MM.1S (cell line): Measurements from ENCODE around the gene ZCWPW1.

ENCODE experiments used
- DNase-seq: peaks from one replicate; pipeline ENCODE4 v3.0.0-alpha.2; 2015
- H2AFZ ChIP-seq: fragments of 300-600 bp; sonication (generic); 2 replicates; pipeline ENCODE4 v1.6.0; 2016; ENCODE audit warnings: antibody characterized with exemption, low read length
- H3F3A ChIP-seq: fragments of 300-600 bp; sonication (generic); 2 replicates; pipeline ENCODE4 v1.6.1; 2016; ENCODE audit warnings: mild to moderate bottlenecking, antibody characterized with exemption, low read length, moderate library complexity, mixed read lengths; ENCODE audit not compliant: insufficient read depth
- H3K27ac ChIP-seq: fragments of 300-600 bp; sonication (generic); 2 replicates; pipeline ENCODE4 v1.5.1; 2016; ENCODE audit warnings: mild to moderate bottlenecking, low read length
- H3K27me3 ChIP-seq: fragments of 300-600 bp; sonication (generic); replicated peaks from 2 replicates; pipeline ENCODE4 v1.6.0; 2016; ENCODE audit warnings: low read length; ENCODE audit not compliant: insufficient read depth
- H3K36me3 ChIP-seq: fragments of 300-600 bp; sonication (generic); replicated peaks from 2 replicates; pipeline ENCODE4 v1.6.1; 2016; ENCODE audit warnings: mild to moderate bottlenecking, low read length, mixed read lengths; ENCODE audit not compliant: insufficient read depth
- H3K4me1 ChIP-seq: fragments of 300-600 bp; sonication (generic); 2 replicates; pipeline ENCODE4 v1.6.1; 2016; ENCODE audit warnings: low read length, mixed read lengths
- H3K4me2 ChIP-seq: fragments of 300-600 bp; sonication (generic); 2 replicates; pipeline ENCODE4 v1.6.0; 2016; ENCODE audit warnings: low read depth, low read length
- H3K4me3 ChIP-seq: fragments of 300-600 bp; sonication (generic); 2 replicates; pipeline ENCODE4 v1.5.1; 2016; ENCODE audit warnings: low read length, mixed read lengths
- H3K79me2 ChIP-seq: fragments of 300-600 bp; sonication (generic); 2 replicates; pipeline ENCODE4 v1.6.1; 2016; ENCODE audit warnings: mixed run types, low read length, mixed read lengths
- H3K9ac ChIP-seq: fragments of 300-600 bp; sonication (generic); 2 replicates; pipeline ENCODE4 v1.6.1; 2016; ENCODE audit warnings: low read length, mixed read lengths
- H3K9me2 ChIP-seq: fragments of 300-600 bp; sonication (generic); replicated peaks from 2 replicates; pipeline ENCODE4 v1.6.1; 2016; ENCODE audit warnings: mild to moderate bottlenecking, low read length, mixed read lengths; ENCODE audit not compliant: insufficient read depth
- H3K9me3 ChIP-seq: fragments of 300-600 bp; sonication (generic); replicated peaks from 2 replicates; pipeline ENCODE4 v1.6.1; 2016; ENCODE audit warnings: mild to moderate bottlenecking, low read length, mixed read lengths; ENCODE audit not compliant: insufficient read depth
- H4K20me1 ChIP-seq: fragments of 300-600 bp; sonication (generic); 2 replicates; pipeline ENCODE4 v1.6.1; 2016; ENCODE audit warnings: mild to moderate bottlenecking, low read length, moderate library complexity, mixed read lengths; ENCODE audit not compliant: insufficient read depth
- CTCF ChIP-seq: fragments of 300-600 bp; sonication (generic); IDR thresholded peaks from 2 replicates; pipeline ENCODE4 v1.5.1; 2016; ENCODE audit warnings: antibody characterized with exemption, low read length, mixed read lengths
- EZH2 ChIP-seq: fragments of 300-600 bp; sonication (generic); optimal IDR thresholded peaks from 2 replicates; pipeline ENCODE3; 2017; ENCODE audit warnings: low read depth, mild to moderate bottlenecking, antibody characterized with exemption, low read length, mixed read lengths
- EZH2phosphoT487 ChIP-seq: fragments of 300-600 bp; sonication (generic); IDR thresholded peaks from 2 replicates; pipeline ENCODE4 v1.6.1; 2018; ENCODE audit warnings: antibody characterized with exemption, low read length

The ZCWPW1 gene

GRCh38 chr7:100380196-100380595, 48.3 kb downstream of the ZCWPW1 start:
- H4K20me1 ChIP-seq = no peaks in the 10 kb centered on the region

GRCh38 chr7:100378114-100378755, 50.3 kb downstream of the ZCWPW1 start:
- H3K9me3 ChIP-seq = no peaks in the 10 kb centered on the region
- no peak overlapping the region for H2AFZ ChIP-seq
- no peaks in the 10 kb centered on the region for H3K36me3 ChIP-seq
- no peaks in the 10 kb centered on the region for H3F3A ChIP-seq
- no peak overlapping the region for H3K9ac ChIP-seq
- H3K9me2 ChIP-seq = no peaks in the 10 kb centered on the region
- H3K4me3 ChIP-seq = no peak overlapping the region
- no peak for TF ChIP-seq CTCF
- TF ChIP-seq EZH2 = no peak
- no peak for TF ChIP-seq EZH2phosphoT487
- no peaks in the 10 kb centered on the region for H3K27me3 ChIP-seq
- H3K4me2 ChIP-seq = no peak overlapping the region
- H4K20me1 ChIP-seq = no peaks in the 10 kb centered on the region
- H3K4me1 ChIP-seq = no peaks in the 10 kb centered on the region
- H3K27ac ChIP-seq = no peak overlapping the region
- DNase-seq = no peak
- H3K79me2 ChIP-seq = no peaks in the 10 kb centered on the region

More at GRCh38 chr7:100380196-100380595, 48.3 kb downstream of the ZCWPW1 start:
- Histone ChIP-seq H3K27ac (no peak overlapping the region), H3K9ac (no peak overlapping the region), H3K36me3 (no peaks in the 10 kb centered on the region), H3K27me3 (no peaks in the 10 kb centered on the region), H3K79me2 (no peaks in the 10 kb centered on the region), H3K4me1 (no peaks in the 10 kb centered on the region), H3K4me3 (no peak overlapping the region), H3K9me2 (no peaks in the 10 kb centered on the region), H3F3A (no peaks in the 10 kb centered on the region), H2AFZ (no peak overlapping the region), H3K4me2 (no peak overlapping the region), H3K9me3 (no peaks in the 10 kb centered on the region)
- no peak for DNase-seq
- no peak for TF ChIP-seq EZH2phosphoT487
- TF ChIP-seq EZH2 = no peak
- no peak for TF ChIP-seq CTCF

- Histone ChIP-seq H3K9me2 (no peaks in the 10 kb centered on the region), H3K79me2 (no peaks in the 10 kb centered on the region), H3K27ac (no peak overlapping the region), H4K20me1 (no peaks in the 10 kb centered on the region), H3K27me3 (no peaks in the 10 kb centered on the region), H3K4me2 (no peak overlapping the region), H3K36me3 (no peaks in the 10 kb centered on the region), H2AFZ (no peak overlapping the region), H3F3A (peaks cover 1% of the 10 kb centered on the region; the same call in 1 of the 2 replicates), H3K9ac (no peak overlapping the region), H3K9me3 (no peaks in the 10 kb centered on the region), H3K4me1 (no peaks in the 10 kb centered on the region), H3K4me3 (no peak overlapping the region)
- TF ChIP-seq EZH2 = no peak
- no peak for TF ChIP-seq CTCF
- TF ChIP-seq EZH2phosphoT487 = no peak
- DNase-seq = no peak
These were observed 52.4 kb downstream of the ZCWPW1 start for GRCh38 chr7:100376066-100376465.
